Measurements from ENCODE around the gene NKAPL. TPM values are rescaled to one million over a fixed set of nuclear protein-coding genes. Genes with fewer than 3 reads are reported as not detected.

NKAPL gene
- total and polyA plus RNA-seq, 2 of the 8 experiments (the other 6 are each of a cell fraction or from before 2014, with no cell fraction given): 0.08 TPM; not detected in 1

- TF ChIP-seq EGR1 (IDR thresholded peaks at IDR 0.05; ENCODE audit: borderline replicate concordance, low read depth, low read length) (no peak), KDM4A (IDR thresholded peaks at IDR 0.05; ENCODE audit: low read depth, low read length, severe bottlenecking) (no peak)
Measured at GRCh38 chr6:28240471-28240870, 18.6 kb upstream of the NKAPL start (continued).

Measured in H1 (cell line).